GM21360 (cell line): ENCODE results near the gene PEPD.

ENCODE experiments used
- ATAC-seq: cut with Tn5 transposase; IDR thresholded peaks from one replicate; pipeline ENCODE4 v1.9.1; 2021; ENCODE audit warnings: mild to moderate bottlenecking, moderate library complexity; ENCODE audit not compliant: unreplicated experiment

Gene PEPD

DNA sequence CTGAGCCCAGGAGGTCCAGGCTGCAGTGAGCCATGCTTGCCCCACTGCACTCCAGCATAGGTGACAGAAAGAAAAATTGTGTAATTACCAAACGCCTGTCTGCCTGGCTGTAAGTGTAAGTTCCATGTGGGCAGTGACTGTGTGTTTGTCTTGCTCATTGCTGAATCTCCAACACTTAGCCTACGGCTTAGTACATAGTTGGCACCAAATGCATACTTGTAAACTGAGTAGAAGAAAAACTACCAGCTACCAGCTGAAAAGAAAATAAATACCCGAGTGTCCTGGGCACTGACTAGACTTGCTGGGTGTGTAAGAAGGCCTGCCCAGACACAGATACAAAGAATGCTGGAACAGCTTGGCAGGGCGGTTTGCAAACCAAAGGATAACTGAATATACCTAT is 150.8 kb downstream of the PEPD start:
- ATAC-seq: no peak

- no peak for ATAC-seq
These were observed 153.3 kb downstream of the PEPD start for GRCh38 chr19:33368074-33368864.

- no peak for ATAC-seq
These were observed 154.7 kb downstream of the PEPD start for GRCh38 chr19:33366897-33367296.

- no peak for ATAC-seq
These were observed 155.5 kb downstream of the PEPD start for GRCh38 chr19:33366127-33366526.

- ATAC-seq: no peak
These were observed 155.9 kb downstream of the PEPD start for GRCh38 chr19:33365691-33366090.

GRCh38 chr19:33363476-33363875 is 158.1 kb downstream of the PEPD start:
- ATAC-seq: no peak

DNA sequence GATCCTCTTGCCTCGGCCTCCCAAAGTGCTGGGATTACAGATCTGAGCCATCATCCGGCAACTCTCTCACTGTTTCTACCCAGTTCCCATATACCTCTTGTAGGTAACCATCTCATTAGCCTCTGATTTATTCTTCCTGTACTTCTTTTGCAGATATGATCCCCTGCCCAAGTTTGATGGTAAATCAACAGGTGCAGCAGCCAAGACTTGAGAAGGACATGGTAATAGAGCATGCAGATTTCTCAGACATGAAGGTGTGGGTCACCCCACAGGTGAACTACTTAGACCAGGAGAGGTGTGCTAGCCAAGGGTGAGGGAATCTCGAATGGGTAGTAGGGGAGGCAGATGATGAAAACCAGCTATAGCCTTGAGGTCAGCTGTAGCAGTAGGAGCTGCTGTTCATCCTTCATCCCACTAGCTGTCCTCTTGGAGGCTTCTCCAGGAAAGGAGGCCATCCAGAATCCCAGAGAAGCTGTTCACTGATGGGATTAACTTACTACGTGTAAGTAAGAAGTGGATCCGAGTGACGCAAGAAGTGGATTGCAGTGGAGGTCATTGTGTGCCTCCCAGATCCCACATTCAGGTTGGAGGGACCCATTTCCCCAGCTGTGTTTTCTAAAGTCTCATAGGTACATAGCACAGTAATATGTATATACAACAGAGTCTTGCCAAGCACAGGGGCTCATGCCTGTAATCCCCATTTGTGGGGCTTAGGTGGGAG is 158.9 kb downstream of the PEPD start:
- ATAC-seq: no peak

DNA sequence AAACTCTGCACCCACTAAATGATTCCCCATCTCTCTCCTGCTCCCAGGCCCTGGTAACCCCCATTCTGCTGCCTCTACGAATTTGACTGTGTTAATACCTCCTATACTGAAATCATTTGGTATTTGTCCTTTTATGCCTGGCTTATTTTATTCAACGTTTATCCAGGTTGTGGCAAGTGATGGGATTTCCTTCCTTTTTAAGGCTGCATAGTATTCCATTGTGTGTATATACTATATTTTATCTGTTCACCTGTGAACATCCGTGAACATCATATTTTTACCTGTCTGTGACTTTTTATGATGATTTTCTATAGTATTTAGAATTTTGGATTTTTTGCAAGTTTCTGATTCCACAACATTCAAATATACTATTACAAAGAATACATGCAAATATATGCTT is 162.0 kb downstream of the PEPD start:
- ATAC-seq: no peak

DNA sequence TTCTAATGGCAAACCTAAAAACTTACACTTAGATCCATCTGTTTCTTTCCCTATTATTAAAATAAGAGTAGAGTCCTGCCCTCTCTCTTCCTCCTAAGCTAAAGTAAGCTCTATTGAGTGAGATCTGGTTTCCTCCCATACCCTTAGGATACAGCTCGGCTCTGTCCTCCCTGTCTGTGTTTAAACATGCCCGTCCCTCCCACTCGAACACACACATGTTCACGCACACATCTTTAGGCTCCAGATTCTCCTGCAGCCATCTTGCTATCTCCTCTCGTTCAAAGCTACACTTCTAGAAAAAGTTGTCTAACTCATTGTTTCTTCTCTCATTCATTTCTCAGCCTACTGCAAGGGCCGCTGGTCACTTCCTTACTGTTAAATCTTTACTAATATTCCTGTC is 163.2 kb downstream of the PEPD start:
- ATAC-seq: no peak

GRCh38 chr19:33357556-33357955 is 164.0 kb downstream of the PEPD start:
- no peak for ATAC-seq

DNA sequence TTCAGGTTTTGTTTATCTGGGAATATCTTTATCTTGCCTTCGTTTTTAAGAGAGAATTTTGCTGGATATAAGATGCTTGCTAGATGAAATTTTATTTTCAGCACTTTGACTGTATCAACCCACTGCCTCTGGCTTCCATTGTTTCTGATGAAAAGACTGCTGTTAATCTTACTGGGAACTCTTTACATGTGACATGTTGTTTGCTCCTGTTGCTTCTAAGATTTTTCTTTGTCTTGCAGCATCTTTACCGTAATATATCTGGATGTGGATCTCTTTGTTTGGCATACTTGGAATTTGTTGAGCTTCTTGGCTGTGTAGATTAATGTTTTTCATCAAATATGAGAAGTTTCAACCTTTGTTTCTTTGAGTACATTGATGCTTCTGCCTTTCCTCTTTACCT is 166.1 kb downstream of the PEPD start:
- no peak for ATAC-seq

DNA sequence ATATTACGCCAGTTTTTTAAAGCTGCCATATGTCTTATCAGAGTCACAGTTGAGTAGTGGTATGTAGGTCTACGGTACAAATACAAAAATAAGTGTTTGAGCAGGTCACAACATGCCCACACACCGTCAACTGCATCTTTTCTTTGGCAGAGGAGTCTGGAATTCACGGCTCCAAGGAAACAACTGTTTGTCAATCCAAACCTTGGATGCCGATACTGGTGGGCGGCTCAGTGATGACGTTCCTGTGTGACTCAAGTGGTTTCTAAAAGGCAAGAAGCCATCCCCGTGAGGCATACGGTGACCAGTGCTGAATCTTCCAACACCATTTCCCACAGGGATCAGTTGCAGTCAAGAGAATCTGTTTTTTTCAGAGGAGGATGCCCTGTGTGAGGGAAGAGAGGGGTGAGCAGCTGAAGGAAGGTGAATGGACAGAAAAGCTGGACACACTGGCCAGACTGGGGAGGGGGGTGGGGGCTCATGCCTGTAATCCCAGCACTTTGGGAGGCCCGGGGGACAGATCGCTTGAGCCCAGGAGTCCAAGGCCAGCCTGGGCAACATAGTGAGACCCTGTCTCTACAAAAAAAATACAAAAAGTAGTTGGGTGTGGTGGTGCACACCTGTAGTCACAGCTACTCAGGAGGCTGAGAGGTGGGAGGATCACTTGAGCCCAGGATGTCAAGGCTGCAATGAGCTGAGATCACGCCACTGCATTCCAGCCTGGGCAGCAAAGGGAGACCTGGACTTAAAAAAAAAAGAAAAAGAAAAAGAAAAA is 170.9 kb downstream of the PEPD start:
- ATAC-seq: no peak

GRCh38 chr19:33349319-33350289 is 172.0 kb downstream of the PEPD start:
- ATAC-seq: no peak

GRCh38 chr19:33348301-33349010 is 173.1 kb downstream of the PEPD start:
- no peak for ATAC-seq

- no peak for ATAC-seq
These were observed 174.3 kb downstream of the PEPD start for GRCh38 chr19:33347300-33347699.

DNA sequence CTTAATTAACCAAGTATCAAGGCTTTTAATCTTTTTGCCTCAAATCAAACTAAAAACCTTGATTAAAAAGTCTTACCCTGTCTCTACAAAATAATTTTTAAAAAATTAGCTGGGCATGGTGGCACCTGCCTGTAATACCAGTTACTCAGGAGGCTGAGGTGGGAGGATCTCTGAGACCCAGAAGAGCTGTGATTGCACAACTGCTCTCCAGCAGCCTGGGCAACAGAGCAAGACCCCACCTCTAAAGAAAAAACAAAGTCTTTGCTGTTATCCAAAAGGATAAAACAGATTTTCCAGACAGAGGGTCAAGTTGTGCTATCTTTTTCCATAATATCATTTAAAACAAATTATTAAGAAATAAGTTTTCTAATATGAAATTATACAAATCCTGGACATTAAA is 174.9 kb downstream of the PEPD start:
- ATAC-seq: no peak

GRCh38 chr19:33345163-33345562 is 176.4 kb downstream of the PEPD start:
- ATAC-seq: no peak

DNA sequence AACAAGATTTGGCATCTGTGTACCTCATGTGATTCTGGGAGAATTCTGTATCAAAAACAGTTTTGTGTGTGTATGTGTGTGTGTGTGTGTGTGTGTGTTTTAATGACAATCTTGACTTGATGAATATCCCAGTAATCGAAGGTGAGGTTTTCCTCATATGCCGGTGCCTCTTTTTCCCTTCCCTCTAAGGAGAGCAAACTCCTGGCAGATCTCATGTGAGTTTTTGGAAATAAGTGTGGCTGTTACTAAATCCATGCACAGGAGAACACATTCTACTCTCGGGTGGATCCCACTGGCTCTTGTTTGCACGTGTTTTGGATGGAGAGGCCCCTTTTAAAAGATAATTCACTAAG is 177.0 kb downstream of the PEPD start:
- no peak for ATAC-seq

GRCh38 chr19:33343859-33344572 is 177.6 kb downstream of the PEPD start:
- ATAC-seq: no peak
